Endothelial cell of umbilical vein (primary cell): ENCODE measurements around the gene SSTR3.

ENCODE experiments used
- CTCF ChIP-seq, 2 donors: IDR thresholded peaks; 1 replicate in 1 of 2; 2 replicates in 1 of 2; pipeline ENCODE4 v1.5.1; 2011; ENCODE audit warnings: low read length in 2 of 2, mild to moderate bottlenecking in 2 of 2, moderate library complexity in 2 of 2, control low read depth in 1 of 2, inconsistent platforms in 1 of 2, low read depth in 1 of 2; ENCODE audit not compliant: insufficient read depth in 1 of 2; ENCODE audit errors: extremely low read depth in 1 of 2
- EZH2 ChIP-seq: IDR thresholded peaks from 2 replicates; pipeline ENCODE4 v1.6.1; 2012; ENCODE audit warnings: borderline replicate concordance, low read depth, mild to moderate bottlenecking, moderate library complexity, low read length, inconsistent platforms; ENCODE audit not compliant: severe bottlenecking
- FOS ChIP-seq: IDR thresholded peaks from 2 replicates; pipeline ENCODE4 v1.6.1; 2011; ENCODE audit warnings: mild to moderate bottlenecking, low read length, moderate library complexity, borderline replicate concordance; ENCODE audit not compliant: insufficient read depth
- MAX ChIP-seq: IDR thresholded peaks from 2 replicates; pipeline ENCODE4 v1.6.1; 2011; ENCODE audit not compliant: insufficient read depth, insufficient read length
- MYC ChIP-seq: IDR thresholded peaks from one replicate; pipeline ENCODE4 v1.6.1; 2011; ENCODE audit warnings: mild to moderate bottlenecking, low read depth, low read length
- POLR2A ChIP-seq: IDR thresholded peaks from 2 replicates; pipeline ENCODE4 v1.6.1; 2012; ENCODE audit warnings: low read depth, mild to moderate bottlenecking, control low read depth, low read length
- POLR2AphosphoS5 ChIP-seq: IDR thresholded peaks from 2 replicates; pipeline ENCODE4 v1.6.1; 2012; ENCODE audit warnings: low read depth, mild to moderate bottlenecking, control low read depth, low read length, moderate library complexity; ENCODE audit not compliant: insufficient read depth

GRCh38 chr22:37234736-37235711 lies 22.7 kb upstream of the SSTR3 start:
- TF ChIP-seq FOS: no peak
- TF ChIP-seq CTCF (IDR thresholded peaks at IDR 0.05; ENCODE audit: extremely low read depth in 1 of 2, insufficient read depth in 1 of 2, low read depth in 1 of 2, low read length in 2 of 2): no peak
- TF ChIP-seq POLR2A: no peak
- TF ChIP-seq MAX: no peak
- no peak for TF ChIP-seq EZH2
- TF ChIP-seq POLR2AphosphoS5: no peak
- no peak for TF ChIP-seq MYC
